ENCODE data around the gene CADPS.
A peak's percentile ranks its signal among the peaks of the same experiment; 100 is the strongest.
"Not testable (repeated sequence)": the region's sequence is repeated elsewhere in the genome, so short reads cannot be mapped to it uniquely, and the experiment has no call there.

CADPS gene

GRCh38 chr3:62592408-62592807 lies 282.8 kb downstream of the CADPS start:
- DNase-seq (ENCODE audit: low read depth): no peak

GRCh38 chr3:62589078-62589477 lies 286.1 kb downstream of the CADPS start:
- no peak for DNase-seq (ENCODE audit: low read depth)

- DNase-seq (ENCODE audit: low read depth): peak; percentile 97
These were observed 287.6 kb downstream of the CADPS start for GRCh38 chr3:62587579-62588031.

- DNase-seq (ENCODE audit: low read depth): peak; percentile 78
These were observed 288.0 kb downstream of the CADPS start for GRCh38 chr3:62587169-62587568.

GRCh38 chr3:62586356-62586755 lies 288.9 kb downstream of the CADPS start:
- peak; percentile 77 for DNase-seq (ENCODE audit: low read depth)

- peak; percentile 43 for DNase-seq (ENCODE audit: low read depth)
These were observed 289.4 kb downstream of the CADPS start for GRCh38 chr3:62585861-62586260.

GRCh38 chr3:62584636-62585035 lies 290.6 kb downstream of the CADPS start:
- no peak for DNase-seq (ENCODE audit: low read depth)

GRCh38 chr3:62582495-62583172 lies 292.6 kb downstream of the CADPS start:
- no peak for DNase-seq (ENCODE audit: low read depth)

- DNase-seq (ENCODE audit: low read depth): not testable (repeated sequence)
These were observed 294.7 kb downstream of the CADPS start for GRCh38 chr3:62580485-62580884.

GRCh38 chr3:62577153-62577552 lies 298.1 kb downstream of the CADPS start:
- DNase-seq (ENCODE audit: low read depth): no peak

- no peak for DNase-seq (ENCODE audit: low read depth)
These were observed 300.8 kb downstream of the CADPS start for GRCh38 chr3:62574266-62574898.

GRCh38 chr3:62571916-62572315 lies 303.3 kb downstream of the CADPS start:
- no peak for DNase-seq (ENCODE audit: low read depth)

- DNase-seq (ENCODE audit: low read depth): no peak
These were observed 304.3 kb downstream of the CADPS start for GRCh38 chr3:62570888-62571287.

- no peak for DNase-seq (ENCODE audit: low read depth)
These were observed 305.6 kb downstream of the CADPS start for GRCh38 chr3:62569609-62570008.

GRCh38 chr3:62567097-62568021 lies 307.9 kb downstream of the CADPS start:
- DNase-seq (ENCODE audit: low read depth): peak; percentile 90

- DNase-seq (ENCODE audit: low read depth): no peak
These were observed 309.1 kb downstream of the CADPS start for GRCh38 chr3:62566022-62566557.

- DNase-seq (ENCODE audit: low read depth): no peak
These were observed 312.6 kb downstream of the CADPS start for GRCh38 chr3:62562596-62562995.

GRCh38 chr3:62562017-62562416 lies 313.2 kb downstream of the CADPS start:
- peak; percentile 92 for DNase-seq (ENCODE audit: low read depth)

- peak; percentile 47 for DNase-seq (ENCODE audit: low read depth)
These were observed 315.3 kb downstream of the CADPS start for GRCh38 chr3:62559831-62560445.

- peak; percentile 22 for DNase-seq (ENCODE audit: low read depth)
These were observed 316.6 kb downstream of the CADPS start for GRCh38 chr3:62558549-62559112.

GRCh38 chr3:62557983-62558382 lies 317.2 kb downstream of the CADPS start:
- no peak for DNase-seq (ENCODE audit: low read depth)

GRCh38 chr3:62557450-62557849 lies 317.8 kb downstream of the CADPS start:
- no peak for DNase-seq (ENCODE audit: low read depth)

Data from EH (cell line).